Measurements from ENCODE around the gene ACOT7.

Gene ACOT7

DNA sequence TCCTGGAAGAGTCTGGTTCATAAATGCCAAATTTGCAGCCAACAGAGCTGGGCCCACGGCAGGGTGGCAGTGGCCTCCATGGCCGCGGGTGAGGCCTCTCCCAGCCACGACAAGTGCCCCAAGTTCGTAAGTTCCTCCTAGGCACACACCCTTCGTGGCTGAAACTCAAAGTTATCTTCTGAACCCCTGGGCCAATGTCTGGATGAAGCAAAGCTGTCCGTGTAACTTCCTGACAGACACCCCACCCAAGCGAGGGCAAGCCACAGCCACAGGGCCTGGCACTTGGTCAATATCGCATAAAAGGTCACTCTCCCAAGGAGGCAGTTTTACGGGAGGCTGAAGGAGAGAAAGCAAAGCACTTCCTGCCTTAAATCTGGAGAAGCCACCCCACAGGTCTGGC is 104.9 kb downstream of the ACOT7 start:
- DNase-seq (ENCODE audit: low read depth): no peak
- TF ChIP-seq, protein P1, sequence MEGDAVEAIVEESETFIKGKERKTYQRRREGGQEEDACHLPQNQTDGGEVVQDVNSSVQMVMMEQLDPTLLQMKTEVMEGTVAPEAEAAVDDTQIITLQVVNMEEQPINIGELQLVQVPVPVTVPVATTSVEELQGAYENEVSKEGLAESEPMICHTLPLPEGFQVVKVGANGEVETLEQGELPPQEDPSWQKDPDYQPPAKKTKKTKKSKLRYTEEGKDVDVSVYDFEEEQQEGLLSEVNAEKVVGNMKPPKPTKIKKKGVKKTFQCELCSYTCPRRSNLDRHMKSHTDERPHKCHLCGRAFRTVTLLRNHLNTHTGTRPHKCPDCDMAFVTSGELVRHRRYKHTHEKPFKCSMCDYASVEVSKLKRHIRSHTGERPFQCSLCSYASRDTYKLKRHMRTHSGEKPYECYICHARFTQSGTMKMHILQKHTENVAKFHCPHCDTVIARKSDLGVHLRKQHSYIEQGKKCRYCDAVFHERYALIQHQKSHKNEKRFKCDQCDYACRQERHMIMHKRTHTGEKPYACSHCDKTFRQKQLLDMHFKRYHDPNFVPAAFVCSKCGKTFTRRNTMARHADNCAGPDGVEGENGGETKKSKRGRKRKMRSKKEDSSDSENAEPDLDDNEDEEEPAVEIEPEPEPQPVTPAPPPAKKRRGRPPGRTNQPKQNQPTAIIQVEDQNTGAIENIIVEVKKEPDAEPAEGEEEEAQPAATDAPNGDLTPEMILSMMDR (IDR thresholded peaks at IDR 0.05; ENCODE audit: low read depth, low read length, missing control alignments): no peak
- H3K4me3 ChIP-seq (ENCODE audit: low read depth, low read length): no peak overlapping the region

DNA sequence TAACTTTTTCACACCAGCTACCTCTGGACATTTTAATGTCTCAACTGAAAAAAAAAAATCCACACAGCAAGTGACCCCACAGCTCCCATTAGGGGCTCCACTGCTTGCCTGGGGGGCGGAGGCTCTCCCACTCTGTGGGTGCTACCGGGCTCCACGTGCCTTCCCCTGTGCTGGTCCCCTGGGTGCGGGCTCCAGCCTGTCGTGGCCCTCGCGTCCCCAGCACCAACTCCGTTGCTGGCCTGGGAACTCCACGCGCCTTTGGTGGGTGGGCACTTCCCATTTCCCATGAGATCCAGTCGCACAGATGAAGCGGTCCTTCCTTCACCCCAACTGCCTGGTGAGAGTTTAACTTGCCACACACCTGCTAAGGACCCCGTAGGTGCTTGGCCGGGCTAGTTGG is 105.5 kb downstream of the ACOT7 start:
- TF ChIP-seq, protein P1 (IDR thresholded peaks at IDR 0.05; ENCODE audit: low read depth, low read length, missing control alignments): no peak
- no peak overlapping the region for H3K4me3 ChIP-seq (ENCODE audit: low read depth, low read length)
- DNase-seq (ENCODE audit: low read depth): no peak

DNA sequence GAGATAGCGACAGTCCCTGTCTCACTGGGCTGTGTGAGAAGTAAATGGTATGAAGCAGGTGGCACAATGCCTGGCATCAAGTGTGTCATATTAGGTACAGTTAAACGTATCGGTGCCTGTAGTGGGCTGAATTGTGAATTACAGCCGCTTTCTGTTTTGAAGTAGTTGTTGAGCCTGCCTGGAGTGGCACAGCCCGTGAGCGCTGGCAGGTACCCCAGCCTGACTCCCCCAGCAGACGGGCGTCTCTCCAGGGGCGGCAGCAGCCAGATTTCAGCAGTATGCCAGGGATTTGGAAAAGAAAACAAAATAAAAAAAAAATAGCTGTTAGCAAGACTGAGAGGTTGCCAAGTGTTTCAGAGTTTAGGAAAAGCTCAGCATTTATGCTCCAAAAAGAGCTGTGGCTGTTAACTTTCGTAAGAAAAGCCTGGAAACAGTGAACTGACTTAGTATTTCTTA is 106.1 kb downstream of the ACOT7 start:
- no peak for DNase-seq (ENCODE audit: low read depth)
- TF ChIP-seq, protein P1 (IDR thresholded peaks at IDR 0.05; ENCODE audit: low read depth, low read length, missing control alignments): no peak
- H3K4me3 ChIP-seq (ENCODE audit: low read depth, low read length): no peak overlapping the region

DNA sequence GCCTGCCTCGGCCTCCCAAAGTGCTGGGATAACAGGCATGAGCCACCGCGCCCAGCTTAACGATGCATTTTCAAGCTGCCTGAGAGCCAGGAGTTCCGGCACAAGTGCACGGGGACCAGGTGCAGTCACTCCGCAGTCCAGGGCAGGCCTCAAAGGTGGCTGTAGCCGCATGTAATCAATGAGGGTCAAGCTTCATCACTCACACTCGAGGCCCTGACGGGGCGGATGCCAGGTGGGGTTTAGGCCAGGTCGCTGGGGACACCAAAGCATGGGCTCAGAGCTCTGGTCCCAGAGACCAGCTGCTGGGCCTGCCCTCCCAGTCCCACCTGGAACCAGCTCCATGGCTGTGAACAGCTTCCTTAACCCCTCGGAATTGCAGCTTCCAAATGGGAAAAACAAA is 106.5 kb downstream of the ACOT7 start:
- TF ChIP-seq, protein P1 (IDR thresholded peaks at IDR 0.05; ENCODE audit: low read depth, low read length, missing control alignments): no peak
- no peak for DNase-seq (ENCODE audit: low read depth)
- no peak overlapping the region for H3K4me3 ChIP-seq (ENCODE audit: low read depth, low read length)

DNA sequence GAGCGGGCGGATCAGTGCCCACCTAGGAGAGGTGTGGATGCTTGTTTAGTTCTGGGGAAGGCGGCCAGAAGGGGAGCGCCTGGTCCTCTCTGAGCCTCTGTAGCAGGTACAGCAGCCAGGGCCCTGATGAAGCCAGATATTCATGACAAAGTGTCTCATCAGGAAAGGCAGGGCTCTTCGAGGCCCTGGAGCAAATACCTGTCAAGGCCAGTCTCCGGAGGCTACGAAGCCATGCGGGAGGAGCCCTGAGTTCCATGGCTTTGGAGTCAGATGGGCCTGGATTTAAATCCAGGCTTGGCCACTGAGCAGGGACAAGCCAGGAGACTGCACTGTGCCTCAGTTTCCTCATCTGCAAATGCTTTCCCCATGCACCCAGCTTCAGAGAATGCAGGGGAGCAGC is 107.3 kb downstream of the ACOT7 start:
- TF ChIP-seq, protein P1 (IDR thresholded peaks at IDR 0.05; ENCODE audit: low read depth, low read length, missing control alignments): no peak

DNA sequence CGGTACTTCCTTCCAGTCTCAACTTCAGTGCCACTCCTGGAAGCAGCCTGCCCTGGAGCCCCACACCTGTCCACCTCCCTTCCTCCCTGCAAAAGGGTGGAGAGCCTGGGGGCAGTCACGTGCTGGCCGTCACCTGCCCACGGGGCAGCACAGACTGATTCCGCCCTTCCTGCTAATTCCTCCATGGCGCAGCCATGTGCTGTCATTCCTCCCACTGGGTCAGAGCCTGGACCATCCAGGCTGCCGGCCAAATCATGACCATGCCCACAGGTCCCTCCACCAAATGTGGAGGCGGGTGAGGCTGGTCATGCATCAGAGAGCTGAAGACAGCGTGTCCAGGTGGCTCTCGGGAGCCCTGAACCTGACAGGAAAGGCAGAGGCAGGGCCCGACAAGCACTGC is 108.2 kb downstream of the ACOT7 start:
- no peak for DNase-seq (ENCODE audit: low read depth)
- H3K4me3 ChIP-seq (ENCODE audit: low read depth, low read length): no peak overlapping the region
- TF ChIP-seq, protein P1 (IDR thresholded peaks at IDR 0.05; ENCODE audit: low read depth, low read length, missing control alignments): no peak

More for the DNA sequence above, 107.3 kb downstream of the ACOT7 start:
- no peak for DNase-seq (ENCODE audit: low read depth)
- H3K4me3 ChIP-seq (ENCODE audit: low read depth, low read length): no peak overlapping the region

DNA sequence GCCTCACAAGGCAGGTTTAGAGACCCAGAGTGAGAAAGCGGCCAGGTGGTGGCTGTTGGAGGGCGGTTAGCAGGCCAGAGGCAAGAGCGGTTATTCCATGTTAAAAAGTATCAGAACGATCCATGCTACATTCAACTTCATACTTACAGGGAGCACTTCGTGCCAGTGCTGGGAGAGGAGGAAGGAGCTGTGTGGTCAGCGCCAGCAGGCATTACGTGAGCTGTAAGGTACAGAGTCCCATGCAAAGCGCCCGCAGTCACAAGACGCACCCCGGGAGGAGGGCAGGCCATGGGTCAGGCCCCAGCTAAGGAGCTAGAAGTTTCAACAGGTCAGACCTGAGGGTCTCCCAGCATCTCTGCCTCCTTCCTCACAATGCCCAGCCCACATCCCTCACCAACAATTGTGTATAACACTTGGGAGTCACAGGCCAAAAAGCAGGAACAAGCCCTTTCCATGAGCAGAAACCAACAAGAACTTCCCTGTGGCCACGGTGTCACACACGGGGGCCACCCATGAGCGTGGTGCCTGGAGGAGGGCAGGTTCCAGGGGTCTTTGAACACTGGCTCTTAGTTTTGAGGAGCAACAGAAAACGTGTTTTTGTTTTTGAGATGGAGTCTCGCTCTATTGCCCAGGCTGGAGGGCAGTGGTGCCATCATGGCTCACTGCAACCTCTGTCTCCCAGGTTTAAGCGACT is 110.8 kb downstream of the ACOT7 start:
- no peak for DNase-seq (ENCODE audit: low read depth)
- no peak overlapping the region for H3K4me3 ChIP-seq (ENCODE audit: low read depth, low read length)
- TF ChIP-seq, protein P1 (IDR thresholded peaks at IDR 0.05; ENCODE audit: low read depth, low read length, missing control alignments): no peak
